ENCODE data around the gene N4BP2L1. TPM values are rescaled to one million over a fixed set of nuclear protein-coding genes. Genes with fewer than 3 reads are reported as not detected.
"Not testable (repeated sequence)": the region's sequence is repeated elsewhere in the genome, so short reads cannot be mapped to it uniquely, and the experiment has no call there.

The N4BP2L1 gene
- total RNA-seq, 4 donors from 2014 or later: 15.0 to 38.7 (median 23.8) TPM

DNA sequence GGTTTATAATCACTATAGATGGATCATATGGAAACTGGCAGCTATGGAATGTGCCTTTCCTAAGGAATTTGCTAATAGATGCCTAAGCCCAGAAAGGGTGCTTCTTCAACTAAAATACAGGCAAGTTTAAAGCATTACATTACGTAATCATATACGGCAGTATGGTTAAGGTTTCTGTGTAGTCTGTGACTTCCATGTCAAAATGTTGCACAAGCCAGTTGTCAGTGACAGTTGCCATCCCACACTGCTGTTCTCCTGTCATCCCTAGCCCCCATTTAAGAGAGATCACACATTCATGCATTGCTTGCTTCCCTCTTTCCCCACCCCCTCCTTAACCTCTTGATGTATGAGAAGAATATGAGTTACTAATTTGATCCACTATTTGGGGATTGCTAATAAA lies 65.4 kb downstream of the N4BP2L1 start:
- Histone ChIP-seq H3K4me1 (no peaks in the 10 kb centered on the region), H3K27ac (no peak overlapping the region), H3K36me3 (no peaks in the 10 kb centered on the region), H3K4me3 (replicated peaks in 1 of 3) (no peak overlapping the region), H3K27me3 (no peaks in the 10 kb centered on the region), H3K9me3 (no peaks in the 10 kb centered on the region)
- no peak for DNase-seq
- 94 to 98% methylated on average over 2 of the region's 2 CpGs for WGBS, 2 donors
- intact Hi-C loops (cut with DNase I): no loop called here
- no peak for TF ChIP-seq POLR2A (IDR thresholded peaks at IDR 0.05)
- TF ChIP-seq, protein P1, sequence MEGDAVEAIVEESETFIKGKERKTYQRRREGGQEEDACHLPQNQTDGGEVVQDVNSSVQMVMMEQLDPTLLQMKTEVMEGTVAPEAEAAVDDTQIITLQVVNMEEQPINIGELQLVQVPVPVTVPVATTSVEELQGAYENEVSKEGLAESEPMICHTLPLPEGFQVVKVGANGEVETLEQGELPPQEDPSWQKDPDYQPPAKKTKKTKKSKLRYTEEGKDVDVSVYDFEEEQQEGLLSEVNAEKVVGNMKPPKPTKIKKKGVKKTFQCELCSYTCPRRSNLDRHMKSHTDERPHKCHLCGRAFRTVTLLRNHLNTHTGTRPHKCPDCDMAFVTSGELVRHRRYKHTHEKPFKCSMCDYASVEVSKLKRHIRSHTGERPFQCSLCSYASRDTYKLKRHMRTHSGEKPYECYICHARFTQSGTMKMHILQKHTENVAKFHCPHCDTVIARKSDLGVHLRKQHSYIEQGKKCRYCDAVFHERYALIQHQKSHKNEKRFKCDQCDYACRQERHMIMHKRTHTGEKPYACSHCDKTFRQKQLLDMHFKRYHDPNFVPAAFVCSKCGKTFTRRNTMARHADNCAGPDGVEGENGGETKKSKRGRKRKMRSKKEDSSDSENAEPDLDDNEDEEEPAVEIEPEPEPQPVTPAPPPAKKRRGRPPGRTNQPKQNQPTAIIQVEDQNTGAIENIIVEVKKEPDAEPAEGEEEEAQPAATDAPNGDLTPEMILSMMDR (IDR thresholded peaks at IDR 0.05): no peak

DNA sequence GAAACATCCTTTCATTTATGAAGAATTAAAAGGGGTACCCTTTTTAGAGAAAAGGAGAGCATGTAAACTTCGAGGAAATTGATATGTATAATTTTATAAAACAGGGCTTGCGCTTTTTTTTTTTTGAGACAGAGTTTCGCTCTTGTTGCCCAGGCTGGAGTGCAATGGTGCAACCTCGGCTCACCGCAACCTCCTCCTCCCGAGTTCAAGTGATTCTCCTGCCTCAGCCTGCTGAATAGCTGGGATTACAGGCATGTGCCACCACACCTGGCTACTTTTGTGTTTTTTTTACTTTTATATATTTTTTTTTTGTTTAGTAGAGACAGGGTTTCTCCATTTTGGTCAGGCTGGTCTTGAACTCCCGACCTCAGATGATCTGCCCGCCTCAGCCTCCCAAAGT lies 72.0 kb downstream of the N4BP2L1 start:
- intact Hi-C loops (cut with DNase I); H3K9me3 ChIP-seq; H3K4me1 ChIP-seq; DNase-seq; H3K27me3 ChIP-seq; H3K36me3 ChIP-seq; H3K27ac ChIP-seq; H3K4me3 ChIP-seq (replicated peaks in 1 of 3): not testable (repeated sequence)
- WGBS, 2 donors: 94 to 96% methylated on average over 8 of the region's 8 CpGs

DNA sequence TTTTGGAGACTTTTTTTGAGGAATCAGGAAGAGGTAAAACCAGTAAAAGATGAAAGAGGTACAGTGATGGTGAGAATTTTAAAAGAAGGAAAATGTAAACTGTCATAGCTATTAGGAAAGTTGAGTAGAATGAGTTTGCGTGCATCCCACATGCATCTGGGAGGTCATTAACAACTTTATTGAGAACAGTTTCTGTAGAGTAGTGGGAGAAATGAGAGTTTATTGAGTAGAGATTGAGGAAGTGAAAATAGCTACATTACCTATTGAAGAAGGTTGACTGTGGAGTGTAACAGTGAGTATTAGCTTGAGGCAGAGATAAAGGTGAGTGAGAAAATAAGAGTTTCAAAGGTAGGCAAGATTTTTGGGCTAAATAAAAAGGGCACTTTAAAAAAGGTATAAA lies 73.9 kb downstream of the N4BP2L1 start:
- 95 to 97% methylated on average over 1 of the region's 1 CpG for WGBS, 2 donors
- TF ChIP-seq, protein P1 (IDR thresholded peaks at IDR 0.05): no peak
- no peak for TF ChIP-seq POLR2A (IDR thresholded peaks at IDR 0.05)

DNA sequence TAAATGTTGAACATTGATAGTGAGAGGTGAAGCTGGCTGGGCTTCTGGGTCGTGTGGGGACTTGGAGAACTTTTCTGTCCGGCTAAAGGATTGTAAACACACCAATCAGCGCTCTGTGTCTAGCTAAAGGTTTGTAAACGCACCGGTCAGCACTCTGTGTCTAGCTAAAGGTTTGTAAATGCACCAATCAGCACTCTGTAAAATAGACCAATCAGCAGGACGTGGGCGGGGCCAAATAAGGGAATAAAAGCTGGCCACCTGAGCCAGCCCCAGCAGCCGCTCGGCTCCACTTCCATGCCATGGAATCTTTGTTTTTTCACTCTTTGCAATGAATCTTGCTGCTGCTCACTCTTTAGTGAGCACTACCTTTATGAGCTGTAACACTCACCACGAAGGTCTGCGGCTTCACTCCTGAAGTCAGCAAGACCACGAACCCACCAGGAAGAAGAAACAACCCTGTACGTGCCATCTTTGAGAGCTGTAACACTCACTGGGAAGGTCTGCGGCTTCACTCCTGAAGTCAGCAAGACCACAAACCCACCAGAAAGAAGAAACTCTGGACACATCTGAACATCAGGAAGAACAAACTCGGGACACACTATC lies 77.0 kb downstream of the N4BP2L1 start:
- H3K9me3 ChIP-seq; DNase-seq; H3K36me3 ChIP-seq; H3K4me3 ChIP-seq (replicated peaks in 1 of 3); H3K4me1 ChIP-seq; H3K27me3 ChIP-seq; intact Hi-C loops (cut with DNase I); H3K27ac ChIP-seq: not testable (repeated sequence)
- 94 to 97% methylated on average over 15 of the region's 15 CpGs for WGBS, 2 donors

More for the DNA sequence above, 73.9 kb downstream of the N4BP2L1 start:
- DNase-seq: no peak
- H3K36me3 ChIP-seq: no peaks in the 10 kb centered on the region
- no peak overlapping the region for H3K27ac ChIP-seq
- H3K4me3 ChIP-seq (replicated peaks in 1 of 3): no peak overlapping the region
- no peaks in the 10 kb centered on the region for H3K4me1 ChIP-seq
- H3K27me3 ChIP-seq: no peaks in the 10 kb centered on the region
- intact Hi-C loops (cut with DNase I): no loop called here
- H3K9me3 ChIP-seq: no peaks in the 10 kb centered on the region

Small RNAs within 50 kb of the gene (small RNA-seq; reads per million reads assigned to genes)
- gene RF00190: not detected

Other genes with a start within 250 kb of the N4BP2L1 start
- gene ZAR1L, start 112.8 kb downstream of the N4BP2L1 start, total RNA-seq: not detected
- 1 to 10 TPM in 1 of 4 donors, under 1 TPM in 3; 0.56 to 6.3 (median 0.82) TPM for gene BRCA2, start 112.6 kb downstream of the N4BP2L1 start, total RNA-seq
- gene N4BP2L2, start 110.7 kb upstream of the N4BP2L1 start, total RNA-seq: 100 to 1,000 TPM; 267 to 633 (median 382) TPM
- 10 to 100 TPM; 47.9 to 55.1 (median 49.3) TPM for gene PDS5B, start 158.3 kb upstream of the N4BP2L1 start, total RNA-seq

Measured in thyroid gland (tissue), 4 donors.